HepG2 (cell line): ENCODE results near the gene TRIP4. TPM values are rescaled to one million over a fixed set of nuclear protein-coding genes. Genes with fewer than 3 reads are reported as not detected.

ENCODE experiments used
- CEBPB ChIP-seq: IDR thresholded peaks from 2 replicates; pipeline ENCODE4 v1.6.1; 2011; ENCODE audit warnings: low read depth, low read length, improper control_type of control experiment, borderline replicate concordance
- ESRRA ChIP-seq: sonication (generic); formaldehyde crosslinking; IDR thresholded peaks from 2 replicates; pipeline ENCODE4 v1.5.1; 2020; ENCODE audit warnings: mild to moderate bottlenecking, low read depth, missing genetic modification reagents
- FOXA1 ChIP-seq, 2 experiments: fragments of 450-650 bp in 1 of 2; sonication (generic) in 1 of 2; formaldehyde crosslinking in 1 of 2; IDR thresholded peaks; 2 replicates each; pipeline versions ENCODE4 v1.4.0 to v1.6.1; 2016 to 2020; ENCODE audit warnings: missing genetic modification reagents in 1 of 2
- FOXJ3 ChIP-seq: sonication (generic); formaldehyde crosslinking; IDR thresholded peaks from 2 replicates; pipeline ENCODE4 v1.4.0; 2020; ENCODE audit warnings: missing genetic modification reagents, mild to moderate bottlenecking, borderline replicate concordance
- FOXK1 ChIP-seq: sonication (generic); formaldehyde crosslinking; IDR thresholded peaks from 2 replicates; pipeline ENCODE4 v1.4.0; 2020; ENCODE audit warnings: low read depth, missing genetic modification reagents, borderline replicate concordance
- HMG20A ChIP-seq: IDR thresholded peaks from 2 replicates; pipeline ENCODE4 v1.6.1; 2016; ENCODE audit warnings: borderline replicate concordance
- MED1 ChIP-seq: sonication (generic); formaldehyde crosslinking; IDR thresholded peaks from 2 replicates; pipeline ENCODE4 v1.4.0; 2020; ENCODE audit warnings: missing genetic modification reagents
- NCOA2 ChIP-seq: sonication (generic); formaldehyde crosslinking; IDR thresholded peaks from 2 replicates; pipeline ENCODE4 v1.8.0; 2022; ENCODE audit warnings: inconsistent platforms
- NR2F2 ChIP-seq: IDR thresholded peaks from 2 replicates; pipeline ENCODE4 v1.6.1; 2012; ENCODE audit warnings: low read depth, inconsistent platforms, borderline replicate concordance
- SMAD3 ChIP-seq: sonication (generic); formaldehyde crosslinking; IDR thresholded peaks from 2 replicates; pipeline ENCODE4 v1.4.0; 2020; ENCODE audit warnings: missing genetic modification reagents
- SOX5 ChIP-seq: IDR thresholded peaks from 2 replicates; pipeline ENCODE4 v1.6.1; 2016; ENCODE audit warnings: borderline replicate concordance
- STAT5B ChIP-seq: sonication (generic); formaldehyde crosslinking; IDR thresholded peaks from 2 replicates; pipeline ENCODE4 v1.4.0; 2020; ENCODE audit warnings: missing genetic modification reagents
- ZBTB20 ChIP-seq: sonication (generic); formaldehyde crosslinking; IDR thresholded peaks from 2 replicates; pipeline ENCODE4 v1.8.1; 2023; ENCODE audit warnings: missing genetic modification reagents, low read depth, mild to moderate bottlenecking, borderline replicate concordance
- ZNF383 ChIP-seq: sonication (generic); formaldehyde crosslinking; IDR thresholded peaks from 2 replicates; pipeline ENCODE4 v1.4.0; 2020; ENCODE audit warnings: missing genetic modification reagents, mild to moderate bottlenecking, borderline replicate concordance
- polyA plus RNA-seq, 8 experiments: library from polyadenylated mRNA; depleted of rRNA in 3 of 8; stranded (reverse) in 7 of 8; unstranded in 1 of 8; fragments of >200 nt; fragmentation: Illumina TruSeq in 4 of 8; extraction: Trizol in 4 of 8; gene quantifications; 2 replicates each; pipeline versions ENCODE4 v1.2.1 to v1.2.3, GENCODE V29; 2011 to 2016; ENCODE audit warnings: low read depth in 4 of 8, missing spikeins in 1 of 8, mixed read lengths in 1 of 8; ENCODE audit not compliant: insufficient read depth in 1 of 8
- total RNA-seq, 5 experiments: library from RNA; depleted of rRNA; stranded (reverse); fragments of >200 nt; fragmentation: Illumina TruSeq; extraction: Trizol; gene quantifications; 2 replicates each; pipeline ENCODE4 v1.2.3, GENCODE V29; 2016; ENCODE audit warnings: low read depth in 1 of 5
- TF ChIP-seq, protein P1 (sequence below): sonication (generic); formaldehyde crosslinking; conservative IDR thresholded peaks from 2 replicates; pipeline ENCODE4 v1.4.0; 2020; ENCODE audit warnings: mild to moderate bottlenecking, missing genetic modification reagents, moderate library complexity
- TF ChIP-seq, protein P2 (sequence below): IDR thresholded peaks from 2 replicates; pipeline ENCODE4 v1.4.0; 2020; ENCODE audit warnings: mild to moderate bottlenecking, missing genetic modification reagents
- TF ChIP-seq, protein P3 (sequence below): IDR thresholded peaks from 2 replicates; pipeline ENCODE4 v1.6.1; 2016; ENCODE audit warnings: mild to moderate bottlenecking
- TF ChIP-seq, protein P4 (sequence below): sonication (generic); formaldehyde crosslinking; IDR thresholded peaks from 2 replicates; pipeline ENCODE4 v1.4.0; 2020; ENCODE audit warnings: missing genetic modification reagents, mild to moderate bottlenecking, borderline replicate concordance
- TF ChIP-seq, protein P5 (sequence below): sonication (generic); formaldehyde crosslinking; IDR thresholded peaks from 2 replicates; pipeline ENCODE4 v1.5.0; 2020; ENCODE audit warnings: missing genetic modification reagents

TRIP4 gene
- total and polyA plus RNA-seq, 2 of the 13 experiments (the other 11 are each of a cell fraction or from before 2014, with no cell fraction given), result 7.1 to 11.8 TPM

DNA sequence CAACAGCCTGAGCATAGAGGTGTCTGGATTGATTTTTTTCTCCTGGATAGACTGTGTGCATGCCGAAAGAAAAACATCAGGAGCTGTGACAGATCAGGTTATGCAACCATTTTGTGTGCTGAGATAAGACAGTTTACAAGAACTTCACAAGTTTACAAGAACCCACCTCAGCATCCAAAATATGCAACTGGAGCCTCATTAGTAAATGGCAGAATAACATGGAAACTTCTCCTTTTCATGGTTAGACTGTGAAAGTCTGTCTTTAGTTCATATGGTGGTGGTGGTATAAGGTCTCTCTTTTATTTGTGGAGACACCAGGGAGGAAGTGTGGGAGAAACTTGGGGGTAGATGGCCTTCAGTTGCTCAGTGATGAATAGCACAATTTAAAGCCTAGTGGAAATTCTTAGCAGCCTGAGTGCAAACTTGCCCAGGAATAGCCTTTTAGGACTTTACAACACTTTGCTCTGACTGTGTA lies 69.0 kb downstream of the TRIP4 start (continued):
- TF ChIP-seq, protein P1, sequence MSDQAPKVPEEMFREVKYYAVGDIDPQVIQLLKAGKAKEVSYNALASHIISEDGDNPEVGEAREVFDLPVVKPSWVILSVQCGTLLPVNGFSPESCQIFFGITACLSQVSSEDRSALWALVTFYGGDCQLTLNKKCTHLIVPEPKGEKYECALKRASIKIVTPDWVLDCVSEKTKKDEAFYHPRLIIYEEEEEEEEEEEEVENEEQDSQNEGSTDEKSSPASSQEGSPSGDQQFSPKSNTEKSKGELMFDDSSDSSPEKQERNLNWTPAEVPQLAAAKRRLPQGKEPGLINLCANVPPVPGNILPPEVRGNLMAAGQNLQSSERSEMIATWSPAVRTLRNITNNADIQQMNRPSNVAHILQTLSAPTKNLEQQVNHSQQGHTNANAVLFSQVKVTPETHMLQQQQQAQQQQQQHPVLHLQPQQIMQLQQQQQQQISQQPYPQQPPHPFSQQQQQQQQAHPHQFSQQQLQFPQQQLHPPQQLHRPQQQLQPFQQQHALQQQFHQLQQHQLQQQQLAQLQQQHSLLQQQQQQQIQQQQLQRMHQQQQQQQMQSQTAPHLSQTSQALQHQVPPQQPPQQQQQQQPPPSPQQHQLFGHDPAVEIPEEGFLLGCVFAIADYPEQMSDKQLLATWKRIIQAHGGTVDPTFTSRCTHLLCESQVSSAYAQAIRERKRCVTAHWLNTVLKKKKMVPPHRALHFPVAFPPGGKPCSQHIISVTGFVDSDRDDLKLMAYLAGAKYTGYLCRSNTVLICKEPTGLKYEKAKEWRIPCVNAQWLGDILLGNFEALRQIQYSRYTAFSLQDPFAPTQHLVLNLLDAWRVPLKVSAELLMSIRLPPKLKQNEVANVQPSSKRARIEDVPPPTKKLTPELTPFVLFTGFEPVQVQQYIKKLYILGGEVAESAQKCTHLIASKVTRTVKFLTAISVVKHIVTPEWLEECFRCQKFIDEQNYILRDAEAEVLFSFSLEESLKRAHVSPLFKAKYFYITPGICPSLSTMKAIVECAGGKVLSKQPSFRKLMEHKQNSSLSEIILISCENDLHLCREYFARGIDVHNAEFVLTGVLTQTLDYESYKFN (CRISPR knock-in tag), result peak; percentile 44
- TF ChIP-seq SMAD3 (CRISPR knock-in tag) (0 out of 2 replicates have a peak, but pooled peaks have one; percentile 37), FOXJ3 (CRISPR knock-in tag) (peak; percentile 50; the same call in 1 of the 2 replicates), MED1 (peak; percentile 36; the same call in 1 of the 2 replicates), NCOA2 (CRISPR knock-in tag) (0 out of 2 replicates have a peak, but pooled peaks have one; percentile 15), FOXK1 (CRISPR knock-in tag) (peak; percentile 22; the same call in 1 of the 2 replicates), ZNF383 (CRISPR knock-in tag) (no peak), NR2F2 (no peak), CEBPB (peak; percentile 48; the same call in 1 of the 2 replicates), HMG20A (CRISPR knock-in tag) (peak; percentile 23; the same call in 1 of the 2 replicates), FOXA1 (IDR thresholded peaks at IDR 0.05) (no peak), FOXA1 (CRISPR knock-in tag; IDR thresholded peaks at IDR 0.05) (no peak), ESRRA (CRISPR knock-in tag) (0 out of 2 replicates have a peak, but pooled peaks have one; percentile 26), STAT5B (CRISPR knock-in tag) (no peak), SOX5 (peak; percentile 19; the same call in 1 of the 2 replicates), ZBTB20 (CRISPR knock-in tag) (no peak)
- TF ChIP-seq, protein P2, sequence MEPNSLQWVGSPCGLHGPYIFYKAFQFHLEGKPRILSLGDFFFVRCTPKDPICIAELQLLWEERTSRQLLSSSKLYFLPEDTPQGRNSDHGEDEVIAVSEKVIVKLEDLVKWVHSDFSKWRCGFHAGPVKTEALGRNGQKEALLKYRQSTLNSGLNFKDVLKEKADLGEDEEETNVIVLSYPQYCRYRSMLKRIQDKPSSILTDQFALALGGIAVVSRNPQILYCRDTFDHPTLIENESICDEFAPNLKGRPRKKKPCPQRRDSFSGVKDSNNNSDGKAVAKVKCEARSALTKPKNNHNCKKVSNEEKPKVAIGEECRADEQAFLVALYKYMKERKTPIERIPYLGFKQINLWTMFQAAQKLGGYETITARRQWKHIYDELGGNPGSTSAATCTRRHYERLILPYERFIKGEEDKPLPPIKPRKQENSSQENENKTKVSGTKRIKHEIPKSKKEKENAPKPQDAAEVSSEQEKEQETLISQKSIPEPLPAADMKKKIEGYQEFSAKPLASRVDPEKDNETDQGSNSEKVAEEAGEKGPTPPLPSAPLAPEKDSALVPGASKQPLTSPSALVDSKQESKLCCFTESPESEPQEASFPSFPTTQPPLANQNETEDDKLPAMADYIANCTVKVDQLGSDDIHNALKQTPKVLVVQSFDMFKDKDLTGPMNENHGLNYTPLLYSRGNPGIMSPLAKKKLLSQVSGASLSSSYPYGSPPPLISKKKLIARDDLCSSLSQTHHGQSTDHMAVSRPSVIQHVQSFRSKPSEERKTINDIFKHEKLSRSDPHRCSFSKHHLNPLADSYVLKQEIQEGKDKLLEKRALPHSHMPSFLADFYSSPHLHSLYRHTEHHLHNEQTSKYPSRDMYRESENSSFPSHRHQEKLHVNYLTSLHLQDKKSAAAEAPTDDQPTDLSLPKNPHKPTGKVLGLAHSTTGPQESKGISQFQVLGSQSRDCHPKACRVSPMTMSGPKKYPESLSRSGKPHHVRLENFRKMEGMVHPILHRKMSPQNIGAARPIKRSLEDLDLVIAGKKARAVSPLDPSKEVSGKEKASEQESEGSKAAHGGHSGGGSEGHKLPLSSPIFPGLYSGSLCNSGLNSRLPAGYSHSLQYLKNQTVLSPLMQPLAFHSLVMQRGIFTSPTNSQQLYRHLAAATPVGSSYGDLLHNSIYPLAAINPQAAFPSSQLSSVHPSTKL (CRISPR knock-in tag), result peak; percentile 68
- TF ChIP-seq, protein P3, sequence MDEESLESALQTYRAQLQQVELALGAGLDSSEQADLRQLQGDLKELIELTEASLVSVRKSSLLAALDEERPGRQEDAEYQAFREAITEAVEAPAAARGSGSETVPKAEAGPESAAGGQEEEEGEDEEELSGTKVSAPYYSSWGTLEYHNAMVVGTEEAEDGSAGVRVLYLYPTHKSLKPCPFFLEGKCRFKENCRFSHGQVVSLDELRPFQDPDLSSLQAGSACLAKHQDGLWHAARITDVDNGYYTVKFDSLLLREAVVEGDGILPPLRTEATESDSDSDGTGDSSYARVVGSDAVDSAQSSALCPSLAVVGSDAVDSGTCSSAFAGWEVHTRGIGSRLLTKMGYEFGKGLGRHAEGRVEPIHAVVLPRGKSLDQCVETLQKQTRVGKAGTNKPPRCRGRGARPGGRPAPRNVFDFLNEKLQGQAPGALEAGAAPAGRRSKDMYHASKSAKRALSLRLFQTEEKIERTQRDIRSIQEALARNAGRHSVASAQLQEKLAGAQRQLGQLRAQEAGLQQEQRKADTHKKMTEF (CRISPR knock-in tag), result 0 out of 2 replicates have a peak, but pooled peaks have one; percentile 23
- TF ChIP-seq, protein P4, sequence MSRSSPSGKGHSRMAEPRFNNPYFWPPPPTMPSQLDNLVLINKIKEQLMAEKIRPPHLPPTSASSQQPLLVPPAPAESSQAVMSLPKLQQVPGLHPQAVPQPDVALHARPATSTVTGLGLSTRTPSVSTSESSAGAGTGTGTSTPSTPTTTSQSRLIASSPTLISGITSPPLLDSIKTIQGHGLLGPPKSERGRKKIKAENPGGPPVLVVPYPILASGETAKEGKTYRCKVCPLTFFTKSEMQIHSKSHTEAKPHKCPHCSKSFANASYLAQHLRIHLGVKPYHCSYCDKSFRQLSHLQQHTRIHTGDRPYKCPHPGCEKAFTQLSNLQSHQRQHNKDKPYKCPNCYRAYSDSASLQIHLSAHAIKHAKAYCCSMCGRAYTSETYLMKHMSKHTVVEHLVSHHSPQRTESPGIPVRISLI (CRISPR knock-in tag), result peak; percentile 76; the same call in 1 of the 2 replicates
- TF ChIP-seq, protein P5, sequence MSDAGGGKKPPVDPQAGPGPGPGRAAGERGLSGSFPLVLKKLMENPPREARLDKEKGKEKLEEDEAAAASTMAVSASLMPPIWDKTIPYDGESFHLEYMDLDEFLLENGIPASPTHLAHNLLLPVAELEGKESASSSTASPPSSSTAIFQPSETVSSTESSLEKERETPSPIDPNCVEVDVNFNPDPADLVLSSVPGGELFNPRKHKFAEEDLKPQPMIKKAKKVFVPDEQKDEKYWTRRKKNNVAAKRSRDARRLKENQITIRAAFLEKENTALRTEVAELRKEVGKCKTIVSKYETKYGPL (CRISPR knock-in tag), result peak; percentile 93
